Measurements from ENCODE around the gene ZNF614. TPM values are rescaled to one million over a fixed set of nuclear protein-coding genes. Genes with fewer than 3 reads are reported as not detected.
A peak's percentile ranks its signal among the peaks of the same experiment; 100 is the strongest.

ZNF614 gene
- total and polyA plus RNA-seq, 2 of the 13 experiments (the other 11 are each of a cell fraction or from before 2014, with no cell fraction given): 13.0 to 22.8 TPM

- TF ChIP-seq RXRB (CRISPR knock-in tag; IDR thresholded peaks at IDR 0.05; ENCODE audit: borderline replicate concordance): peak; percentile 64
- TF ChIP-seq ZNF253 (CRISPR knock-in tag; IDR thresholded peaks at IDR 0.05; ENCODE audit: borderline replicate concordance): no peak
- no peak for TF ChIP-seq XBP1 (CRISPR knock-in tag; IDR thresholded peaks at IDR 0.05)
- peak; percentile 84 for TF ChIP-seq PHF8 (CRISPR knock-in tag; IDR thresholded peaks at IDR 0.05)
- peak; percentile 73; the same call in 1 of the 2 replicates for TF ChIP-seq THRA (CRISPR knock-in tag; IDR thresholded peaks at IDR 0.05; ENCODE audit: borderline replicate concordance)
- no peak for TF ChIP-seq FOXO4 (CRISPR knock-in tag; conservative IDR thresholded peaks at IDR 0.05)
- no peak for TF ChIP-seq GPBP1L1 (CRISPR knock-in tag; IDR thresholded peaks at IDR 0.05)
- TF ChIP-seq GATA4 (IDR thresholded peaks at IDR 0.05; ENCODE audit: borderline replicate concordance, low read depth): 0 out of 2 replicates have a peak, but pooled peaks have one; percentile 61
- TF ChIP-seq ZMAT5 (CRISPR knock-in tag; IDR thresholded peaks at IDR 0.05; ENCODE audit: borderline replicate concordance, low read depth): no peak
- peak; percentile 20; the same call in 1 of the 2 replicates for TF ChIP-seq ZNF598 (CRISPR knock-in tag; IDR thresholded peaks at IDR 0.05; ENCODE audit: borderline replicate concordance)
- TF ChIP-seq NONO (IDR thresholded peaks at IDR 0.05): no peak
- TF ChIP-seq NONO (CRISPR knock-in tag; conservative IDR thresholded peaks at IDR 0.05): peak; percentile 82; the same call in 1 of the 2 replicates
- no peak for TF ChIP-seq ZNF850 (CRISPR knock-in tag; conservative IDR thresholded peaks at IDR 0.05)
- TF ChIP-seq KDM3A (CRISPR knock-in tag; IDR thresholded peaks at IDR 0.05; ENCODE audit: low read depth): peak; percentile 39; the same call in 1 of the 2 replicates
- TF ChIP-seq ZFP36L2 (CRISPR knock-in tag; IDR thresholded peaks at IDR 0.05): no peak
- TF ChIP-seq IKZF4 (CRISPR knock-in tag; IDR thresholded peaks at IDR 0.05; ENCODE audit: borderline replicate concordance, low read depth, not compliant biosample characterization): no peak
- TF ChIP-seq ZNF713 (CRISPR knock-in tag; IDR thresholded peaks at IDR 0.05): no peak
- TF ChIP-seq HCFC1 (IDR thresholded peaks at IDR 0.05; ENCODE audit: low read depth, low read length): peak; percentile 88
- TF ChIP-seq SMAD3 (CRISPR knock-in tag; IDR thresholded peaks at IDR 0.05): peak; percentile 53; the same call in 1 of the 2 replicates
- no peak for TF ChIP-seq CC2D1A (CRISPR knock-in tag; IDR thresholded peaks at IDR 0.05)
- no peak for TF ChIP-seq EP300 (IDR thresholded peaks at IDR 0.05; ENCODE audit: low read depth in 2 of 2, low read length in 2 of 2)
- peak; percentile 25; the same call in 1 of the 2 replicates for TF ChIP-seq EP300 (CRISPR knock-in tag; IDR thresholded peaks at IDR 0.05; ENCODE audit: borderline replicate concordance)
- no peak for TF ChIP-seq ZNF484 (CRISPR knock-in tag; IDR thresholded peaks at IDR 0.05; ENCODE audit: borderline replicate concordance, low read depth)
- TF ChIP-seq NR2F1 (CRISPR knock-in tag; IDR thresholded peaks at IDR 0.05): peak; percentile 14 to 49; a peak in 1 of 4 replicates
- TF ChIP-seq MXD4 (CRISPR knock-in tag; IDR thresholded peaks at IDR 0.05): peak; percentile 40; the same call in 1 of the 2 replicates
Observed at GRCh38 chr19:52007806-52008557, 20.2 kb downstream of the ZNF614 start, which contains the start of gene ZNF615 (continued).

Data from HepG2 (cell line).